Heart left ventricle (tissue), 16 donors: Measurements from ENCODE around the gene CENPX. TPM values are rescaled to one million over a fixed set of nuclear protein-coding genes. Genes with fewer than 3 reads are reported as not detected.

Experiments
- ATAC-seq, 4 donors: fragments of 200-7000 bp; cut with Tn5 transposase; one replicate each; pipeline ENCODE4 v1.9.1; 2020 to 2022; ENCODE audit warnings: moderate library complexity in 4 of 4, mild to moderate bottlenecking in 3 of 4, moderate number of reproducible peaks in 1 of 4
- DNase-seq, 5 donors: peaks; one replicate each; pipeline ENCODE4 v3.0.0-alpha.2; 2020
- H3K27ac ChIP-seq, 12 donors: fragments of 200-600 bp; sonication (generic) in 4 of 12; one replicate each; pipeline versions ENCODE4 v1.5.0 to v1.8.0; 2016 to 2022; ENCODE audit warnings: mild to moderate bottlenecking in 2 of 12
- H3K27me3 ChIP-seq, 9 donors: fragments of 200-600 bp; sonication (generic) in 2 of 9; one replicate each; pipeline versions ENCODE4 v1.5.1 to v1.8.0; 2016 to 2022; ENCODE audit warnings: mild to moderate bottlenecking in 3 of 9
- H3K36me3 ChIP-seq, 9 donors: fragments of 200-600 bp; sonication (generic) in 2 of 9; one replicate each; pipeline versions ENCODE4 v1.5.0 to v1.8.0; 2018 to 2022; ENCODE audit warnings: mild to moderate bottlenecking in 2 of 9
- H3K4me1 ChIP-seq, 12 donors: fragments of 200-600 bp; sonication (generic) in 4 of 12; one replicate each; pipeline versions ENCODE4 v1.5.0 to v1.8.0; 2016 to 2022; ENCODE audit warnings: mild to moderate bottlenecking in 3 of 12
- H3K4me3 ChIP-seq, 12 donors: fragments of 200-600 bp; sonication (generic) in 4 of 12; one replicate each; pipeline versions ENCODE4 v1.5.0 to v1.8.0; 2017 to 2022; ENCODE audit warnings: mild to moderate bottlenecking in 9 of 12, moderate library complexity in 4 of 12
- H3K9me3 ChIP-seq, 12 donors: fragments of 200-600 bp; sonication (generic) in 4 of 12; one replicate each; pipeline versions ENCODE4 v1.5.0 to v1.8.0; 2016 to 2022; ENCODE audit warnings: mild to moderate bottlenecking in 1 of 12
- CTCF ChIP-seq, 12 donors: fragments of 200-600 bp; sonication (generic) in 4 of 12; IDR thresholded peaks; one replicate each; pipeline versions ENCODE4 v1.5.0 to v1.8.0; 2018 to 2022; ENCODE audit warnings: antibody characterized with exemption in 12 of 12, mild to moderate bottlenecking in 5 of 12
- POLR2A ChIP-seq, 2 donors: fragments of 450-650 bp; IDR thresholded peaks; one replicate each; pipeline ENCODE4 v1.6.1; 2017; ENCODE audit warnings: antibody characterized with exemption in 2 of 2, mild to moderate bottlenecking in 2 of 2, moderate library complexity in 2 of 2
- WGBS, 4 donors: extraction: QIAGEN DNeasy Blood & Tissue Kit in 2 of 4; methylation state at CpG; one replicate each; pipeline versions ENCODE4 v1.1.5 to v1.1.7; 2013 to 2018; 5-methylcytosine and 5-hydroxymethylcytosine counted together
- intact Hi-C, 10 donors: fragments of 100-400 bp; cut with DNase I; formaldehyde crosslinking; loops; one replicate each; pipeline versions ENCODE4 v1.11.1 to v1.14.2; 2022
- polyA plus RNA-seq, 2 donors: library from polyadenylated mRNA; stranded (reverse); fragments of 200-250 nt; gene quantifications; one replicate each; pipeline ENCODE4 v1.2.3, GENCODE V29; 2013
- total RNA-seq, 9 donors: library from RNA; depleted of rRNA in 2 of 9; stranded (reverse); fragments of >200 nt in 2 of 9; fragmentation: NEBNext Ultra II Directional in 3 of 9; extraction: Animal tissue kit (Norgen Biotek cat#: 25700) in 3 of 9; gene quantifications; one replicate each; pipeline versions ENCODE4 v1.1.0 to v1.2.4, GENCODE V29; 2016 to 2023
- donor health status: ischemic (EF 13 %, LVEDD 7.1; RV severe dilation, severe dysfunction).
- donor health status: healthy with polysubstance abuse.
- donor health status: DM: no; HTN: yes; CAD: no.
- donor health status: DM: no; HTN: no; CAD: no.
- donor health status: ischemic (EF 25% LVEDD 6.9; RV normal size, moderate dysfunction).
- donor health status: ischemic (EF 25% LVEDD 5.7; RV mildly dilated, moderate dysfunction).
- donor health status: healthy.
- donor health status: DM: yes; HTN: yes; CAD: no.
- donor health status: ischemic (EF 35%, LVEDD 5.7; RV mildly dilated, moderate dysfunction).
- donor health status: nonischemic (EF 11% LVEDD 7.7; RV severe dilation, severe dysfunction).
- donor health status: DM: yes; HTN: yes; CAD: no.
- donor health status: PGD.
- donor health status: ischemic (EF 29% LVEDD 5.4; RV normal size, mild dysfunction).
- donor health status: nonischemic (EF 23%, LVEDD 6.1; RV moderate dilation, normal function).

Gene CENPX
- total and polyA plus RNA-seq, 11 donors, result 16.8 to 126 (median 29.2) TPM

DNA sequence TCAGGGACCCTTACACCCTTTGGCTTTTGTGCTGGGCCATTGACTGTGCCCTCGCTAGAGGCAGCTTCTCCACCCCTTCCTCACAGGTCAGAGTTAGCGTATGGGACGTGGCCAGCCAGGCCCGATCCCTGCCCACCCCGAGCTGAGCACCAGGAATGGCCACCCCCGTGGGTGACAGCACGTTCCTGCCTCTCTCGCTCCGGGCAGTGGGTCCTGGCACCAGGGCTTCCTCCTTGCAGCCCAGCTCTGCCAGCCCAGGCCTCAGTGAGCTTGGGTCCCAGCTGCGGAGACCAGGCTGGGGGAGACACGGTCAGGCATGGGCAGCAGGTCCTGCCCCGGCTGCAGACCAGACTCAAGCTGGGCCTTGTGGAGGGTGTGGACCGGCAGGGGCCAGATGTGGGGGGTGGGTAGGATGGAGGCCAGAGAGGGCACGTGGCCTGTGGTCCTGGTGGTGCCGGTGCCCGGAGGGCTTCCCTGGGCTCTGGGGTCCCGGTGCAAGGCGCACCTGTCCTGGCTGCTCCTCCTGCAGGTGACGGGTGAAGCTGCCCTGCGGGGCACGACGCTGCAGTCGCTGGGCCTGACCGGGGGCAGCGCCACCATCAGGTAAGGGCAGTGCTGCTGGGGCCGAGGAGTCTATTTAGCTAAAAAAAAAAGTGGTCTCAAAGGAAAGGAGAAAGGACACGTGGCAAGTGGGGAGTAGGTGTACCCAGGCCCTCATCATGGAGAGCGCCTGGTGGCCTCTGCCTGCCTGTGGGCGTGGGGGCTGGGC, 27.0 kb downstream of the CENPX start:
- TF ChIP-seq CTCF (IDR thresholded peaks at IDR 0.05), result no peak
- TF ChIP-seq POLR2A (IDR thresholded peaks at IDR 0.05), result no peak
- no peak for ATAC-seq
- DNase-seq, result peak in 1 of 5 donors; percentile 58
- no peak overlapping the region for H3K4me3 ChIP-seq
- no peaks in the 10 kb centered on the region for H3K9me3 ChIP-seq
- no peaks in the 10 kb centered on the region for H3K27me3 ChIP-seq
- no peak overlapping the region for H3K27ac ChIP-seq
- WGBS, 4 donors, result 95 to 96% (median 96%) methylated on average over 26 to 29 of the region's 29 CpGs
- peaks cover 0 to 23% (median 14%) of the 10 kb centered on the region in 12 donors for H3K4me1 ChIP-seq
- peaks cover 0 to 15% (median 6%) of the 10 kb centered on the region in 9 donors for H3K36me3 ChIP-seq
- intact Hi-C loops, result no loop called here

- Histone ChIP-seq H3K27ac (no peak overlapping the region), H3K4me1 (peaks cover 0 to 26% (median 14%) of the 10 kb centered on the region in 12 donors), H3K4me3 (no peak overlapping the region), H3K27me3 (no peaks in the 10 kb centered on the region), H3K9me3 (no peaks in the 10 kb centered on the region), H3K36me3 (peaks cover 0 to 18% (median 6%) of the 10 kb centered on the region in 9 donors)
- TF ChIP-seq CTCF (IDR thresholded peaks at IDR 0.05), result no peak
- no peak for TF ChIP-seq POLR2A (IDR thresholded peaks at IDR 0.05)
- 91 to 94% (median 93%) methylated on average over 27 to 39 of the region's 39 CpGs for WGBS, 4 donors
- no peak for ATAC-seq
- peak in 1 of 5 donors; percentile 58 for DNase-seq
- intact Hi-C loops, result no loop called here
Observed at GRCh38 chr17:81994593-81995462, 27.9 kb downstream of the CENPX start.

DNA sequence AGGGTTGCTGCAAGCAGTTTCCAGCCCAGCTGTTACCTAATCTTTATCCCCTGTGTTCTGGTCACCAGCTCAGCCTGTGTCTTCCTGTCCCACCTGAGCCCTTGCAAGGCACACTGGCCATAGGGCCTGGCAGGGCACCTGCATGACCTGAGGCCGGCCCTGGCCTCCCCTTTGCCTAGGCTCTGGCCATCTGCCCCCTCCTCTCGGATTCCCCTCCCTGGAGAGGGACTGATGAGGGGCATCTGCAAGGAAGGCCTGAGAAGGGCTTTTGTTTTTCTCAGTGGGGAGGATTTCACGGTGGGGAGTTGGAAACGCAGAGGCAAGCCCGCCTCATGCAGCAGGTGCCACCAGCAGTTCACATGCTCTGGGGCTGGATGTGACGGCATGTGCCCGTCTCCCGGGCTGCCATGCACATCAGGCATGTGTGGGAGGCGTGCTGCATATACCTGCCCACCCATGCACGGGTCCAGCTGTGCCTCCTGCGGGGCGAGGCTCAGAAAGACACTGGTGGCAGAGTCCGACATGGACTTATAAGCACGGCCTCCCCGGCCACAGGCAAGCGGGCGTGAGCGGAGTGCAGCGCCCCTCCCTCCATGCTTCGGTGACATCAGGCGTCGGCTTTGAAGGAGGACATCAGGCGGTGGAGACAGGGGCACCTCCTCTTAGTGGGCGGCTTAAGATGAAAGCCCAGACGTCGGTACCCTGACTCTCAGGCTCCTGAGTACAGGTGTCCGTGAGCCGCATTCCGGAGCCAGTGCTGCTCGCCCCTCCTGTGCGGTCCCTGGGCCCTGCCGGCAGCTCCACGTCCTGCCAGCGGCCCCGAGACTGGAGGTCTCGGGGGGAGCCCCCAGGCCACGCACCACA, 28.7 kb downstream of the CENPX start:
- no peak overlapping the region for H3K4me3 ChIP-seq
- H3K27me3 ChIP-seq, result no peaks in the 10 kb centered on the region
- peaks cover 0 to 26% (median 14%) of the 10 kb centered on the region in 12 donors for H3K4me1 ChIP-seq
- TF ChIP-seq CTCF (IDR thresholded peaks at IDR 0.05), result no peak
- TF ChIP-seq POLR2A (IDR thresholded peaks at IDR 0.05), result no peak
- no peaks in the 10 kb centered on the region for H3K9me3 ChIP-seq
- peaks cover 0 to 26% (median 6%) of the 10 kb centered on the region in 9 donors for H3K36me3 ChIP-seq
- intact Hi-C loops, result no loop called here
- DNase-seq (peak in 1 of 5 donors; percentile 51), ATAC-seq (no peak)
- H3K27ac ChIP-seq, result no peak overlapping the region
- WGBS, 4 donors, result 91 to 96% (median 94%) methylated on average over 20 to 37 of the region's 37 CpGs
